Right renal cortex interstitium (tissue), 3 donors: ENCODE results near the gene TCF15. TPM values are rescaled to one million over a fixed set of nuclear protein-coding genes. Genes with fewer than 3 reads are reported as not detected.

Experiments
- DNase-seq, 3 donors: peaks; one replicate each; pipeline ENCODE4 v3.0.0-alpha.2; 2013; ENCODE audit warnings: low read depth in 3 of 3, low spot score in 2 of 3
- polyA plus RNA-seq, 3 donors: library from polyadenylated mRNA; unstranded; fragments of 120-200 nt; gene quantifications; one replicate each; pipeline ENCODE4 v1.2.1, GENCODE V29; 2013; ENCODE audit not compliant: insufficient read length in 3 of 3

The TCF15 gene, protein sequence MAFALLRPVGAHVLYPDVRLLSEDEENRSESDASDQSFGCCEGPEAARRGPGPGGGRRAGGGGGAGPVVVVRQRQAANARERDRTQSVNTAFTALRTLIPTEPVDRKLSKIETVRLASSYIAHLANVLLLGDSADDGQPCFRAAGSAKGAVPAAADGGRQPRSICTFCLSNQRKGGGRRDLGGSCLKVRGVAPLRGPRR
- 1 to 10 TPM in 2 of 3 donors, under 1 TPM in 1; 0.74 to 1.5 (median 1.3) TPM for polyA plus RNA-seq

DNA sequence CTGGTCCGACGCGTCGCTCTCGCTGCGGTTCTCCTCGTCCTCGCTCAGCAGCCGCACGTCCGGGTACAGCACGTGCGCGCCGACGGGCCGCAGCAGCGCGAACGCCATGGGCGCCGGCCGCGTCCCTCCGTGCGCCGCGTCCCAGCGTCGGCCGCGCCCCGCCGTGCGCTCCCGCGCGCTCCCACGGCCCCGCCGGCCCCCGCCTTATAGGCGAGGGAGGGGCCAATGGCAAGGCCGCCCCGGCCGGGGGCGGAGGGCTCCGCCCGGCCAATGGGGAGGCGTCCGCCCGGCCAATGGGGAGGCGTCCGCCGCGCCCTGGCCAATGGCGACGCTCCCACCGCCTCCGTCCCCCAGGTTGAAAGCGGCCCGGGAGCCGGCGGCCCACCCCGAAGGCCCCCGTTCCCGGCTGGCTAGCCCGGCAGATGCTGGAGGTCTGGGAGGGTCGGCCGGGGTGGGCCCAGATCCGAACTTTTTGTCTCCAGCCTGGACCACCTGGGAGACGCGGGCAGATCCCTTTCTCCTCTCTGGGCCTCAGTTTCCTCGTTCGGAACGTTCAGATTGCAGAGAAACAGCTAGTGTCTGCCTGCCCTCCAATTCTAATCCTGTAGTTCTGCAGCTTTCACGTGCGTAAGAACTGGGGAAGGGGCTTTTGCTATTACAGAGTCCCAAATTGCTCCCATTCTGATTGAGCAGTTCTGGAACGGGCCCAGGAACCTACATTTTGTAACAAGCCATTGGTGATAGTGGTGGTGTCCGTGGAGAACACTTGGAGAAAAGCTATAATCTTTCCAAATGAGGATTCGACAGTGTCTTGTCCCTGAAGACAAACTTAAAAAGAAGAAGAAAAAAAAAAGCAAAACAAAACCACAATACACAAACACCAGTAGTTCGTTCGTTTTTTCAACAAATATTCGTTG is at the start of gene TCF15:
TSS of gene TCF15 (minus strand) at position 180 of the 917 bp plus-strand sequence. CDS start at position 108, 72 bp downstream.
- DNase-seq: peak in 2 of 3 donors; percentile 42 to 65

DNA sequence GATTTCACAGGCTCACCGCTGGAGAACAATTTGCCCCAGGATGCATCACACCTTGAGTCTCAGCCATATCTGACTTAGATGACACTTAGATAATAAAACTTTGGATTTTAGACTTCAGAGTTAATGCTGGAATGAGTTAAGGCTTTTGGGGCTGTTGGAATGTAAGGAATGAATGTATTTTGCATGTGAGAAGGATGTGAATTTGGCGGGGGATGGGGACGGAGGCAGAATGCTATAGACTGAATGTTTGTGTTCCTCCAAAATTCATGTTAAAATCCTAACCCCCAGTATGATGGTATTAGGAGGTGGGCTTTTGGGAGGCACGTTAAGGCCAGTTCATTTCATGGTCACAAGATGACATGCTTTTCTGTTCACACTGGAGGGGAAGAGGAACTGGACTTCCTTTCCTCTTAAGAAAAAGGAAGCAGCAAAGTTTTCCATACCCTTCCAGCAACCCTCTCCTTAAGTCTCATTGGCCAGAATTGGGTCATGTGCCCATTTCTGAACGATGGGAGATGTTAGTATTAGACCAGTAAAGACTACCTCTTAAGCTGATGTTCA is 48.7 kb upstream of the TCF15 start:
- DNase-seq: no peak

DNA sequence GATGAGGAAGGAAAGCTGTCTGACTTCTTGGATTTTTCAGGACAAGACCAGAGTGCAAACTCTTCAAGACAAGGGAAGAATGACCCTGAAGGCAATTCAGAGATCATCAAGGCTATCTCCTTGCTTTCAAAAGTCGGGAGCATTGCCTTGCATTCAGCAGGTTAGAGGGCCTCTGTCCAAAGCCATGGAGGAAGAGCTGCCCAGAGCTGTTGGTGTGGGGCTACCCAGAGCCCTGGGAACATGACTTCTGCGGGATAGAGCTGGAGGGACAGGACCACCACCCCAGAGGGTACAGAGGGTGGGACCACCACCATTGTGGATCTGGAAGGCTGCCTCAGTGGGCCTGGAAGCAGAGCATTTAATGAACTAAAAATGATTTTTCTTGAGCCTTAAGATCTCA is 48.1 kb upstream of the TCF15 start:
- no peak for DNase-seq

DNA sequence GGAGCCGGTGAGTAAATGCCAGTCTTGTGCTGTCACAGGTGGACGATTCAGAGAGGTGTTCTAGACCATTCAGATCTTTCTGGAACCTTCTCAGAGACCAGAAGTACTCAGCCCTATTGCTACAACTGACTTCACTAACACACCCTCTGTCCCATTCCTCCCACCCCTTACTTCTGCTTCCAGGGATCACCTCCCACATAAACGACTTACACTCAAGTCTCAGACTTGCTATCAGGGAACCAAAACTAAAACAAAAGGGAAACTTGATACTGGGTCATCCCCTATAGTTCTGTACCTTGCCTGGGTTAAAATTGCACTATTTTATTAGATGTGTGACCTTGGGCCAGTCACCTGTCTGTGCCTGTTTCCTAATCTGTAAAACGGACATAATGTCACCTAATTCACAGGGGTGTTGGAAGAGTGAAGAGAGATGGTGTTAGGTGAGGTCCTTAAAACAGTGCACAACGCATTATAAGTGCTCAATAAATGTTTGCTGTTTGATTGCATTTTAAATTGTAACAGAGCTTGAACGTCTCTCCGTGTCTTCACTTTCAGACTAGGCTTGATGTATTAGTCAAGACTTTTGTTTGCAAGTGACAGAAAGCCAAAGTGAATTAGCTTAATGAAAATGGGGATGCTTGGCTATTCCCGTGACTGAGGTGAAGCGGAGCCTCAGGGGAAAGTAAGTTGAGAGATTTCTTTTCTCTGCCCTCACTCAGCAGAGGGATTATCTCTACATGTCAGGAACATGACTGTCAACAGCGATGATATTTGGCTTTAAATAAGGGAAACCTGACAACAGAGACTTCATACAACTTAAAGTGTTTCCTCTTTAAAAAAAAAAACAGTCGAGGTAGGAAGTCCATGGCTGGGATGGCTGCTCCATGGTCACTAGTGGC is 45.9 kb upstream of the TCF15 start:
- DNase-seq: no peak

DNA sequence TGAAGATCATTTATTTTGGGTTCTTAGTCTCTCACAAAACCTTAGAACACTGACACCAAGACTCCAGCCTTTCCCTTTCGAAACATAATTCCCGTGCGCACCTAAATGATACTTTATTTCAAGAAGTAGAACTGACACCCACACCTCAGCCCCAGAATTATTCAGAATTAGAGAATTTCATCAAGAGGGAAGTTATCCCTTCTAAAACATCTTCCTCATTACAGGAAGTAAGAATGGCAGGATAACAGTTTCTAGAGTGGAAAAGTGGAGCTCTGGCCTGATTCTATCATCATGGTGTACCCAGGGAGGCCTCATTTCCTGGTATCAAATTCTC is 44.3 kb upstream of the TCF15 start:
- no peak for DNase-seq

DNA sequence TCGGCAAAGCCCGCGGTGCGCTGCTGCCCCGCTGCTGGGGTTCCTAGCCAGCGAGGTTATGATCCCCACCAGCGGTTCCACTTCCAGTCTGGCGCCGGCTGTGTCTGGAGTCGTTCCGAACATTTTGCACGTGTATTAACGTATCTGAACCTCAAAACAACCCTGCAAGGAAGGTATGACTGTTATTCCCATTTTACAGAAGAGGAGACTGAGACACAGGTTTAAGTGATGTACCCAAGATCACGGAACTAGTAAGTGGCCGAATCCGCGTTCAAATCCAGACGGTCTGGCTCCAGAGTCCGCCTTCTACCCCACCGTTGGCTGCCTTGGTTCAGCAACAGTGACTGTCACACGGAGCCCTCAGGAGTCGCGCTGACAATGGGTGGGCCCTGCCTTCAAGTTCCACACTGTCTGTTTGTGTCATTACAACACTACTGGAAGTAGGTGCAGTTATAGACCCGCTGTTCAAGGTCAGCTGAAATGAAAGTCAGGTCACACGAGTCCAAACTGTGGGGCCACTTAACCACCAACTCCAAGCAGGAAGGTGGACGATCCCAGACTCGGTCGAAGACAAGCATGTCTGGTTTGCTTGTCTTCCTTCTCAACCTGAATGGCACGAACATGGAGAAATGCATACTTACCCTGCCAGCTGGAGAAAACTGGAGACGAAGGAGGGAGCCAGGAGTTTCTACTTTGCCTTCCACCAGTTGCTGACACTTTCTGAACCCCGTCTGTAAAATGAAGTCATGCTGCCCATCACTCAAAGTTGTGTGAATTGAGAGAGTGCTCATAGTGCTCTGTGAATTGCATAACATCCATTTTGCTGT is 43.7 kb upstream of the TCF15 start:
- DNase-seq: no peak

DNA sequence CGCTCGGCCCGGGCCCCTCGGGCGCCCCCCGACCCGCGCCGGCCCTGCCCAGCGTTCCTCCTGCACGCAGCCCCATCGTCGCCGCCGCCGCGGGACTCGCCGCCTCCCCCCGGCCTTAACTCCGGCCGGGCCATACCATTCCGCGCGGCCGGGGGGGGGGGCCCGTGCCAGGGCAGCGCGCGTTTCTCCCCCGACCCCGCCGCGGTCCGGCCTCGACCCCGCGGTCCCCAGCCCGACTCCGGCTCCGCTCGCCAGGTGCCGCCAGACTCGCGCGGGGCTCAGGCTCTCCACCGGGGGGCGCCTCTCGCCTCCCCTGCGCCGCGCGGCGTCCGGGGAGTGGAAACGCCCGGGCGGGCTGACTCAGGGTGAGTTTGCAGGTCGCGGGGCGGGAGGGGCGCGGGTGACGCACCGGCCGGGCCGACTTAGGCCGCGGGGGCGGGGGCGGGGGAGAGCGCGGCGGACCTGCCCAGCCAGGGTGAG is 43.0 kb upstream of the TCF15 start, which contains the start of gene SRXN1:
TSS of gene SRXN1 (minus strand) at position 91 of the 480 bp plus-strand sequence. CDS start at position 76, 15 bp downstream.
- peak in 1 of 3 donors; percentile 54 for DNase-seq

DNA sequence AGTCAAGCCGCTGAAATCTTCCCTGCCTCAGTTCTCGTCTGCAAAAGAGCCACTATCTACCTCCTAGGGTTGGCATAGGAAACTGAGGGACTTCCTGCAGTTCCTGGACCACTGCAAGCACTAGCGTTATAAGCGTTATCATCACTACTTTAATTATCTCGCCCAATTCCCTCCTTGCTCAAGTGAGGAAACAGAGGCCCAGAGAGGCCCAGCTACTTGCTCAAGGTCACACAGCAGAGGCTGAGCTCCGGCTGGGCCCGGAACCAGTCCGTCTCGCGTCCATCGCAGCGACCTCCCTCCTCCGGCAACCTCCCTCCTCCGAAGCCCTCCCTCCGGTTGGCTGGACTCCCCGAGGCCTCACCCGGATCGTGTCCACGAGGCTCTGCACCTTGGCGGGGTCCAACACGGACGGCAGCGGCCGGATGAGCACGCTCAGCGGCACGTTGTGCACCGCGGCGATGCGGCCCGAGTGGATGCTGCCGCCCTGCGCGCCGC is 42.6 kb upstream of the TCF15 start:
- no peak for DNase-seq

DNA sequence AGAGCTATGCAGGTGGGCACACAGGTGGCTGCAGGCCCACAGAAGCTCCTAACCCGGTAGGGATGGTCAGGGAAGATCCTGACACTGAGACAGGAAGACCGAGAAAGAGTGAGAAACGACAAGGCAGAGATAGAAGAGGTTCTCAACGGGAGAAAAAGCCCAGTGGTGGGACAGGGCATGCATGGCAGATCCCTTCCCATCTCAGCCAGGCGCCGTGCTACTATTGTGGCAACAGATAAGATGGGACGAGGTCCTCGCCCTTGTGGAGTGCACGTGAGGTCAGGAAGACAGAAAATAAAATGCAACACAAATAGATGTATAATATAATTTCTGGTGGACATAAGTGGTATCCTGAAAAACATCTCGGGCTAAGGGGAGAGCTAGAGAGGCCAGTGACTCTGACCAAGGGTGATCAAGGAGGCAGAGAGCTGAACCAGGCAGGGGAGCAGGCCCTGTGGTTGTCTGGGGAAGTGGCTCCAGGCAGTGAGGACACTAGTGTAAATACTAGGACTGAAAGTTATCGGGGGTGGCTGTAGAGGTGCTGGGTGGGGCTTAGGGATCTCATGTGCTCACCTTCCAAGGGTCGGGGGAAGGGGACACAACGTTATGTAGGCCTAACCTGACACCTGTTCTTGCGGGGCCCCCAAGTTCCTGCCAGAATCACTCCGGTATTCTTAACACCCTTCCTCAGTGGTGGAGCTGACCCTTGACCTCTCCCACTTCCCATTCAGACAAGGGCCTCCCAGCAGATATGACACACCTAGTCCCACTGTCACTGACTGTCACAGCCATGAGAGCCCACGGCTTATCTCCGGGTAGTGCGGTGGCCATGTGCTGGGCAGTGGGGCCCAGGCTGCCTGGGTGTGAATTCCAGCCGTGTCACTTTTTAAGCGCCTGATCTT is 41.9 kb upstream of the TCF15 start:
- no peak for DNase-seq

DNA sequence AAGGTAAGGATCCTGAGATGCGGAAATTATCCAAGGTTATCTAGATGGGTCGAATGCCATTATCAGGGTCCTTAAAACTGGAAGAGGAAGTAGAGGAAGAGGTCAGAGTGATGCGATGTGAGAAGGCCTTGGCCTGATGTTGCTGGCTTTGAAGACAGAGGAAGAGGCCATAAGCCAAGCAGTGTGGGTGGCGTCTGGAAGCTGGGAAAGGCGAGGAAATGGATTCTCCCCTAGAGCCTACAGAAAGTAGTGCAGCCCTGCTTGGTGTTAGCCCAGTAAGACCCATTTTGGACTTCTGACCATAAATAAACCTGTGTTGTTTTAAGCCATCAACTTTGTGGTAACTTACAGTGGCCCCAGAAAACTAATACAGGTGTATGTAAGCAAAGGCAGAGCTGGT is 40.8 kb upstream of the TCF15 start:
- no peak for DNase-seq

DNA sequence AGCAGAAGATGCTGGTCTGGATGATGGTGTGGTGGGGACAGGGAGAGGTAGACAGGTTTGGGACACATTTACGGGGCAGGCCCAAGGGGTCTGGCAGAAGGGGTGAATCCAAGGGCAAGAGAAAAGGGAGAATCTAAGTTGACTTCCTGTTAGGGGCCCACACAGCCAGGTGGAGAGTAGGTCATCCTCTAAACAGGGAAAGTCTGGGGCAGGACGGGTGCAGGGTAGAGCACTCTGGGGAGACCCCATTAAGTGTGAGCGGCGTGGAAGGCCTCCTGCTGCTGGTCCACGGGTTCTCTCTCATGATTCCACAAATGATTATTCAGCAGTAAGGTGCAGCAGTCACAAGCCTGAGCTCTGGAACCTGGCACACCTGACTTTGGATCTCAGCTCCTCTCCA is 40.2 kb upstream of the TCF15 start:
- no peak for DNase-seq

DNA sequence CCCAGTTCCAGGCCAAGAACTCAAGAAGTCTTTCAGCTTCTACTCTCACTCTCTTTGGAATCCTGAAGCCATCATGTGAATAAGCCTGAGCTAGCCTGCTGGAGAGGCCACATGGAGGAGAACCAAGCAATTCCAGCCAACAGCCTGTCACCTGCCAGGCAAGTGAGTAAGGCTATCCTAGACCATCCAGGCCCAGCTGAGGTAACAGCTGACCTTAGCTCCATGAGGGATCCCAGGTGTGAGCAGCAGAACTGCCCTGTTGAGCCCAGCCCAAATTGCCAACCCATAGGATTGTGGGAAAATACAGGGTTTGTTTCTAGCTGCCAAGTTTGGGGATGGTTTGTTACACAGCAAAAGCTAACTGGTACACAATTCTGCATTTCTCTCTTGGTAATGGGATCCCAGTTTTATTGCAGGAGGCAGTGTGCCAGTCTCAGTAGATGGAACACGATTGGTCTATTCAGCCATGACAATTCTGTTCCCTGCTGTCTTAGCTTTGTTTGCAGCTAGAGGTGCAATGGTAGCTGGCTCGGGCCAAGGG is 37.4 kb upstream of the TCF15 start:
- DNase-seq: no peak

DNA sequence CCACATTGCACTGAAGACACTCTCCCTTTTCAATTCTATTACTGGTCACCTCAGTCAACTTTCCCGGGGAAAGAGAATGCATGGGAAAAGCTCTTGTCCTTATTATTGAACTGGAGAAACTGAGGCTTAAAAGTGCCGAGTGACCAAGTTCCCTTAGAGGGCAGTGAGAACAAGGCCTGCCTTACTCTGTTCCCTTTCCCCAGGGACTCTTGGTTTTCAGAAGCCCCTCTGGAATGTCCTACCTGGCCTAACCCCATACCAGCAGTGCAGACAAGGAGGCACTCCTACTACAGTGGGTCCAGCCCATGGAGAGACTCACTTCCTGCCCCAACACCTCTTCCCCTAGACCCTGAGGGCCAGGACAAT is 36.7 kb upstream of the TCF15 start:
- no peak for DNase-seq

DNA sequence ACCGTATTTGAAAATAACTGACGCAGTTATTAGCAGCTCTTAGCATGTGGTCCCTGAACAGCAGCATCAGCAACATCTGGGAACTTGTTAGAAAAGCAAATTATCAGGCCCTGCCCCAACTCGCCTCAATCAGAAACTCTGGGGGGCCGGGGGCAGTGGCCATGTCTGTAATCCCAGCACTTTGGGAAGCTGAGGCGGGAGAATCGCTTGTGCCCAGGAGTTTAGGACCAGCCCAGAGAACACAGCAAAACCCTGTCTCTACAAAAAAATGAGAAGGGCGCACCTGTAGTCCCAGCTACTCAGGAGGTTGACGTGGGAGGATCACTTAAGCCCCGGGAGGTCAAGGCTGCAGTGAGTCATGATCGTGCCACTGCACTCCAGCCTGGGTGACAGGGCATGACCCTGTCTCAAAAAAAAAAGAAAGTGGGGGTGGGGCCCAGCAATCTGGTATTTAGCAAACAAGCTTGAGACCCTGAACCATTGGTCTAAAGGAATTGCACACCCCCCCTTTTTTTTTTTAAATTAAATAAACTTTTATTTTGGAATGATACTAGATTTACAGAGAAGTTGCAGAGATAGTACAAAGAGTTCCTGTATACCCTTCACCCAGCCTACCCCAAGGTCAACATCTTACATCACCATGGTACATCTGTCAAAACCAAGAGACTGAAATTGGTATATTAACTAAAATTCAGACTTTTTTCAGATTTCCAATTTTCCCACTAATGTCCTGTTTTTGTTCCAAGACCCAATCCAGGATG is 36.2 kb upstream of the TCF15 start:
- no peak for DNase-seq

DNA sequence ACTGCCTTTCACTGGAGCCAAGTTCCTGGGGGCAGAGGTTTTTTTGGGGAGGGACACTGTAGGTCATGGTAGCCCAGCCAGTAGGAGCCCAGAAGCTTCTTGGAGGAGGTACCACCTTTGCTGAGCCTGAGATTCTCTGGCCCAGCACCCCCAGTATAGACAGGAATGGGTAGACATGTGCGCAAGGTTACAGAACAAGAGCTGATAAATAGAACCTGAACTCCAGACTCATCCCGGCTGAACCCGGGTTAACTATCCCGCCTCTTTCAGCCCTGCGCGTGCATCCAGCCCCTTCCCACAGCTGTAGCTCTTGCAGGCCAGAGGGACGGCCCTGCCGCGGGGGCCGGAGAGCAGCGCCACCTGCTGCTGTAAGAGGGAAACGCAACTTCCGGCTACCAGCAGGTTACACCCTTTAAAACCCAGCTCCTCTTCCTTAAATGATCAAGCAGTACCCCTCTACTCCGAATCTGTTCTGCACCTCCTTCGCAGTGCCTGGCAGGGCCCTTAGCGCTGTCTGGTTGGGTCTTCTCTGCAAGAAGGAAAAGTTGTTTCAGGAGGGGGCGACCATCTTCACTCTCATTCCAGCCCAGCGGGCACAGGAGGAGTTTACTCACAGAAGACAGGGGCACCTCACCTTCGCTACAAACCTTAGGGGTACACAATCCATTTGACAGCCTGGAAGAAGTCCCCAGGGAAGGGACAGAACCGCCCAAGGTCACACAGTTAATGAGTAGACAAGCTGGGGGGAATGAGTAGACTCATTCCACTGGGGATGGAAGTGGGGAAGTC is 35.4 kb upstream of the TCF15 start:
- DNase-seq: no peak

DNA sequence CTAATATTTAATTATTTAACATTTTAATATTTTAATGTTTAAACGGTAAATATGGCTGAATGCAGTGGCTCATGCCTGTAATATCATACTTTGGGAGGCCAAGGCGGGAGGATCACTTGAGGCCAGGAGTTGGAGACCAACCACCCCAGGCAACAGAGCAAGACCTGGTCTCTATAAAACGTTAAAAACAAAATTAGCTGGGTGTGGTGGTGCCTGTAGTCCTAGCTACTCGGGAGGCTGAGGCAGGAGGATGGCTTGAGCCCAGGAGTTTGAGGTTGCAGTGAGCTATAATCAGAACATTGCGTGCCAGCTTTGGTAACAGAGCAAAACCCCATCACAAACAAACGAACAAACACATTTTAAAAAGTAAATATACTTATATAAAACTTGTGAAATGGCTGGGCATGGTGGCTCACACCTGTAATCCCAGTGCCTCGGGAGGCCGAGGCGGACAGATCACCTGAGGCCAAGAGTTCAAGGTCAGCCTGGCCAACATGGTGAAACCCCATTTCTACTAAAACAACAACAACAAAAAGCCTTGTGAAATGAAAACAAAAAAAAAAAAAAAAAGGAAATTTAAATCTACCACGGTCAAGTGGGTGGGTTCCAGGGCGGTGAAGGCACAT is 34.7 kb upstream of the TCF15 start:
- no peak for DNase-seq
